ENCODE results near the gene NFATC2. TPM values are rescaled to one million over a fixed set of nuclear protein-coding genes. Genes with fewer than 3 reads are reported as not detected.

Gene NFATC2
- total RNA-seq, 1 donor from 2014 or later: 1.9 TPM

- TF ChIP-seq CTCF (conservative IDR thresholded peaks at IDR 0.05; ENCODE audit: low read depth, low read length): no peak
- H3K4me3 ChIP-seq (ENCODE audit: low read depth, low read length): no peak overlapping the region
- DNase-seq (ENCODE audit: low read depth): no peak
These were observed 118.7 kb downstream of the NFATC2 start for GRCh38 chr20:51423810-51424209.

- no peak for DNase-seq (ENCODE audit: low read depth)
- no peak for TF ChIP-seq CTCF (conservative IDR thresholded peaks at IDR 0.05; ENCODE audit: low read depth, low read length)
- no peak overlapping the region for H3K4me3 ChIP-seq (ENCODE audit: low read depth, low read length)
These were observed 119.2 kb downstream of the NFATC2 start for GRCh38 chr20:51423290-51423667.

GRCh38 chr20:51422514-51423289, 119.8 kb downstream of the NFATC2 start:
- no peak for TF ChIP-seq CTCF (conservative IDR thresholded peaks at IDR 0.05; ENCODE audit: low read depth, low read length)
- no peak overlapping the region for H3K4me3 ChIP-seq (ENCODE audit: low read depth, low read length)
- DNase-seq (ENCODE audit: low read depth): no peak

- DNase-seq (ENCODE audit: low read depth): no peak
- TF ChIP-seq CTCF (conservative IDR thresholded peaks at IDR 0.05; ENCODE audit: low read depth, low read length): no peak
- no peak overlapping the region for H3K4me3 ChIP-seq (ENCODE audit: low read depth, low read length)
These were observed 121.7 kb downstream of the NFATC2 start for GRCh38 chr20:51420805-51421204.

GRCh38 chr20:51420111-51420510, 122.4 kb downstream of the NFATC2 start:
- DNase-seq (ENCODE audit: low read depth): no peak
- no peak for TF ChIP-seq CTCF (conservative IDR thresholded peaks at IDR 0.05; ENCODE audit: low read depth, low read length)
- no peak overlapping the region for H3K4me3 ChIP-seq (ENCODE audit: low read depth, low read length)

- DNase-seq (ENCODE audit: low read depth): no peak
- TF ChIP-seq CTCF (conservative IDR thresholded peaks at IDR 0.05; ENCODE audit: low read depth, low read length): no peak
These were observed 122.9 kb downstream of the NFATC2 start for GRCh38 chr20:51419646-51420045.

GRCh38 chr20:51419231-51419630, 123.3 kb downstream of the NFATC2 start:
- TF ChIP-seq CTCF (conservative IDR thresholded peaks at IDR 0.05; ENCODE audit: low read depth, low read length): no peak
- H3K4me3 ChIP-seq (ENCODE audit: low read depth, low read length): no peak overlapping the region
- DNase-seq (ENCODE audit: low read depth): no peak

More at GRCh38 chr20:51419646-51420045, 122.9 kb downstream of the NFATC2 start:
- H3K4me3 ChIP-seq (ENCODE audit: low read depth, low read length): no peak overlapping the region

All from epithelial cell of proximal tubule (primary cell).